GM18519 (cell line): Measurements from ENCODE around the gene KIAA1217.
"Not testable (repeated sequence)": the region's sequence is repeated elsewhere in the genome, so short reads cannot be mapped to it uniquely, and the experiment has no call there.

Source experiments
- ATAC-seq: cut with Tn5 transposase; IDR thresholded peaks from one replicate; pipeline ENCODE4 v1.9.1; 2021; ENCODE audit warnings: mild to moderate bottlenecking, moderate library complexity; ENCODE audit not compliant: unreplicated experiment, low FRiP score

The KIAA1217 gene

DNA sequence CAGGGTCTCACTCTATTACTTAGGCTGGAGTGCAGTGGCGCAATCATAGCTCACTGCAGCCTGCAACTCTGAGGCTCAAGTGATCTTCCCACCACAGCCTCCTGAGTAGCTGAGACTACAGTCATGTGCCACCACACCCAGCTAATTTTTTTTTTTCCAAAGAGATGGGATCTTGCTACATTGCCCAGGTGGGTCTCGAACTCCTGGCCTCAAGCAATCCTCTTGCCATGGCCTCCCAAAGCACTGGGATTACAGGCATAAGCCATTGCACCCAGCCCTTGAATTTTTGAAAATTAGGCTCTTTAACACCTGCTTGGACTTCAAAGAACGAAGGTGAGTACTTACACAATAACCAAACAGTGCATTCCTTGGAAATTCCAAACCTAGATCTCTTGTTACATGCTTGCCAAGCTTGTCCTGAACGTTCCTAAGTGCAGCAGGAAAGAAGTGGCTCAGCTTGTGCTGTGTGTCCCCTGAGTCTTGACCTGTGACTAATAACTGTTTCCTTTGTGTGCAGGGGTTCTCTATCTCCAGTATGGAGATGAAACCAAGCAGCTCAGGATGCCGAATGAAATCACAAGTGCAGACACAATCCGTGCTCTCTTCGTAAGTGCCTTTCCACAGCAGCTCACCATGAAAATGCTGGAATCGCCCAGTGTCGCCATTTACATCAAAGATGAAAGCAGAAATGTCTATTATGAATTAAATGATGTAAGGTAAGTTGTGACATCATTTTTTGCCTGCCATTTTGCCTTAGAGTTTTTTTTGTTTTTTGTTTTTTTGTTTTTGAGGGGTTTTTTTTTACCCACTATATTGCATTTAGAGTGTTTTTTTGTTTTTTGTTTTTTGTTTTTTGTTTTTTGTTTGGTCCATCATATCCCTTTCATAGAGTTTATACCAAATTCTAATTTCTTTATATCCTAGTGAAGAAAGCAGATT, 223.8 kb downstream of the KIAA1217 start:
- ATAC-seq, result no peak

DNA sequence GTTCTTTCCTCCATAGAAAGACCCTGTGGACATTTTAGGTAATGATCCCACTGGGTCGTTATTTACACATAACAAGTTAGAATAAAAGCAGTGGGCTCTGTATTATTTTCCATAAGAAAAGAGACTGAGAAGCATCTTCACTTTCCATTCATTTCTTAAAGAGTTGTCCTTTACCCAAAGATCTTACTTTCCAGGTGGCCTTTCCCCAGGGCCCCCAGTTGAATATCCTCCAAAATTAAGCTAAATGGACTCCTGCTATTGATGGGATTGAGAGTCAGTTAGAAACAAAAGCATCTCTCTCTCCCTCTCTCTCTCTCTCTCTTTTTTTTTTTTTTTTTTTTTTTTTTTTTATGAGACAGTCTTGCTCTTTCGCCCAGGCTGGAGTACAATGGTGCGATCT, 224.8 kb downstream of the KIAA1217 start:
- ATAC-seq, result no peak

DNA sequence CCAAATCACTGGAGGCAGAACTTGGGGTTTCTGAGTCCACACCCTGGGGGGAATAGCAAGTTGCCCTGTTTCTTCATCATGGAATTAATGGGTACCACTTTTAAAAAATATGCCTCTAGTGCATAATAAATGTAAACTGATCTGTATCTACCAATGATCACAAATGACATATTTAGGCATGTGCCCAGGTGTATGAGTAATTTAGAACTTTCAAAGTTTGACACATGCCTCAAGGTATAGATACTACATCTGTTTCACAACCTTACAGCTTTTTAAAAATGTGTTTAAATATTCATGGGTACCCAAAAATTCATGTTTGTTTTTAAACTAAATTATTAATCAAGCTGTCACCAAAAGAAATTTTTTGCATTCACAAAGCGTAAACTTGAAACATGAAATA, 226.0 kb downstream of the KIAA1217 start:
- no peak for ATAC-seq

DNA sequence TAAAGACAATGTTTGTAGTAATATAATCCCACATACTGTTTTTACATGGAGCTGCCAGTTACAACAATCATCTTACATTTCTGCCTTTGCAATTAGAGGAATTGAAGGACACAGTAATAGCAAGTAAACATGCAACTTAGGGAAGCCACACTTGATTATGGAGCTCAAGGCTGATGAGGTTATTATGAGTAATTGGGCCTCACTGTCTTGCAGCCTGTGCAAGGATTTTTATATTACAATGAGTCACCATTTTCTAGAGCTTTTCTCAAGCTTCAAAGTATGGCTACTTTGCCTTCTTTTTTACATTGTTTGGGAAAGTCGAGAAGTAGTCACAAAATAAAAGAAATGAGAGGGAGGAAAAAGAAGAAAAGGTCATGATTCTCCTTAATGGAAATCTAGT, 226.4 kb downstream of the KIAA1217 start:
- no peak for ATAC-seq

DNA sequence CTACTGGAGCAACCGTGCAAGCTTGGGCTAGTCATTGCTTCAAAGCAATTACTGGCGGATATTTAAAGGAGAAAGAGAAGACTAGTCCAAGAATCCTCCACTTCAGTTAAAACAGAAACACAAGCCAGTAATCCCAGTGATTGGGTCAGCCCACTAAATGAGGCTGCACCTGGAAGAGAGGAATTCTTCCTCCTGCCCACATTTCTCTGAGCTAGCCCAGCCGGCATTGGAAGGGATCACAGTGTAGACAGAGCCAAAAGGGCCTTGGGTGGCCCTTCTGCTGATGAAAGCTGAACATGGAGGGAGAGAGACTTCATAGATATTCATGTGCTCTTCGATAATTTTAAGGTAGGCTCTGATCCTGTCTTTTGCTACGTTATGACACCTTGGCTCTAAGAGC, 228.4 kb downstream of the KIAA1217 start:
- ATAC-seq, result no peak

DNA sequence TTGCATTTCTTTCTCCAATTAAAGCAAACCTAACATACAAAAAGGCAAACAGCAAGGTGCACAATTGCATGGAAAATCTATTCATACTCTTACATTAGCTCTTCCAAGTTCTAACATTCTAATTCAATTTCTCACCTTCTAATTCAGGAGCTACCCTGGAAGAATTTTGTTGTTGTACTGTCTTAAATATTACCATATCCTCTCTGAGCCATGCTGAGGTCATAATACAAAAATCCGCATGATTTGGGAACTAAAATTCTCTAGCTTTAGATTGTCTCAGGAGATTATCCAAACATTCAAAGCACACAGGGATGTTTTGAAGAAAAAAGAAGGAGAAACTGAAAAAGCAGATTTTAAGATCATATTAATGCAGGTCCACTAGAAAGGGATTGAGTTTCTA, 229.9 kb downstream of the KIAA1217 start:
- no peak for ATAC-seq

DNA sequence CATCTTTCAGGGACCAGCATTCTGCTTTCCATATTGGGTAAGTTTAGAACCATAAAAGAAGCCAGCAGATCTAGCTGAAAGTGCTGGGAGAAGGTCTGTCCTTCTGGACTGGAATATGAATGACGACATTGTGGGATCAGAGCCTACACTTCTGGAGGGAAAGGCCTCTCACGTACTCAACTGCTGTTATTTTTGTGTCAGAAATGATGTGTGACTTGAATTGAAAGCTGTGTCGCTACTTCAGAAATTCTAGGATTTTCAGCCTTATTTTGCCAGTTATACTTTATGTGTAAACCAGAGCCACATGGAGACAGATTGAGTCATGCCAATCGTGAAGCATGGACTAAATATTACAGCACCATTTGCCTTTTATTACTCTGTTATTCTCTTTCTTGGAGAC, 231.0 kb downstream of the KIAA1217 start:
- no peak for ATAC-seq

DNA sequence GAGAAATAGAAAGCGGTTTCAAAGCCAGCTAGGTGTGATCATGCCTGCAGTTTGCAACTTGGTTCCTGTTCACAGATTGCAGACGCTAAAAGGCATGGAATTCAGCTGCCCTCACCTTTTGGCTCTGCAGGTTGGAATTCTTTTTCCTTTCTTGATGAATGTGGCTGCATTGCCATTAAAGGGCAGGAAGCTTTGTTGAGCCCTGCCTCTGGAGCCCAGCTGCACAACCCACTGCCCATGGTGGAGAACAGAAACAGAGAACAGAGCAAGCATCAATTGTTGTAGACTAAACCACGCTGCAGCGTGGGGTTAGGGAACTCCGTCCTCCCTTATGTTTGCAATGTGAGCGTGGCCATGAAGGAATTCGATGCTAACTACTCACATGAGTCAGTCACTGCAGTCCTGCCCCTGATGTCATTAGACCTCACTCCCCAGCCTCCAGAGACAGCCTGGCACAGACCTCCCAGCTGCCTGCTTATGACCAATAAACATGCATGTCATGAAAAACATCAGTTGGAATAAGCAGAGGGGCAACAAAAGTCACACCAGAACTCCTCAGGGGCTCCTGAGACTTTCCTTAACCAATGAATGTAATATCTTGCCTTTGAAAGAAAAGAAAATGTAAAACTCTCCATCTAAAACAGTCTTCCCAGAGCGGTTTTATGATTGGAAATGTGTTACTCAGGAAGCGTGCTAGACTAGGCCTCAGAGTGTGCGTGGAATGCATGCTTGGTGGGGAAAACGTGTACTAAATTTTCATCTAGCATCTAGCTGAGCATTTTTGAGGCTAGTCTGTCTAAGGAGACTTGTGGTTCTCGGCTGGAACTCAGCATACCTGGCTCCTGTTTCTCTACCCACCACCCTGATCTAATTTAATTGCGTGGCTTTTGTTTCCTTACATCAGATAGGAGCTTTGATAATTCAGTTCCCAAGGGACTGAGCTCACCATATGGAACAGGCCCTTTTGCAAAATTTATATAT, 232.2 kb downstream of the KIAA1217 start:
- ATAC-seq, result no peak

DNA sequence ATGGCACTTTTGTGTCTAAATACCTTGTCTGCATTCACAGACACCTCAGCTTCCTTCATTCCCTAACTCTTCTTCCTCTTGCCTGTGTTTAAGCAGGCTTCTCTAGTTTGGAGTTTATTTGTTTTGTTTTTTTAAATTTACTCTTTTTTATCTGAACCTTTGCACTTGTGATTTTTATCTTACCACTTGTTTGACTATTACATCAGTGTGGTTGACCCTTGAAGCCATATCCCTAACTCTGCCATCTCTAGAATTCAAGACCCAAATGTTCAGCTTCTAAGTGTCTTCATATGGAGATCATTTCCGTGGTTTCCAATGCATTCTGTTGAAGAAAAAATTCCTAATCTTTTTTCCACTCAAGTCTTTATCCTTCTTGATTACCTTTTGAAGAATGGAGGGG, 233.3 kb downstream of the KIAA1217 start:
- ATAC-seq, result no peak

DNA sequence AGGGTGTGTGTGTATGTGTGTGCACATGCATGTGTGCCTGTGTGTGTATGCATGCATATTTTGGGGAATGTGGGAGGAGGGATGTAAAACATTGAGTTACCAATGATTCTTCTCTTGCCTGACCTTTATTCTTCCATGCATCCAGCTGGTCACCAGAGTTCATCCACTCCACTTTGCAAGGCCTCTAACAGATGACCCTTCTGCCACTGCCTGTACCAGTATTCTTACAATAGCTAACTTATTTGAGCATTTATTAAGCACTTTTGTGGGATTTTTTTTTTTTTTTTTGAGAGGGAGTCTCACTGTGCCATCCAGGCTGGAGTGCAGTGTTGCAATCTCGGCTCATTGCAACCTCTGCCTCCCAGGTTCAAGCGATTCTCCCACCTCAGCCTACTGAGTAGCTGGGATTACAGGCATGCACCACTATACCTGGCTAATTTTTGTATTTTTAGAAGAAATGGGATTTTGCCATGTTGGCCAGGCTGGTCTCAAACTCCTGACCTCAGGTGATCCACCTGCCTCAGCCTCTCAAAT, 233.8 kb downstream of the KIAA1217 start:
- ATAC-seq, result not testable (repeated sequence)

DNA sequence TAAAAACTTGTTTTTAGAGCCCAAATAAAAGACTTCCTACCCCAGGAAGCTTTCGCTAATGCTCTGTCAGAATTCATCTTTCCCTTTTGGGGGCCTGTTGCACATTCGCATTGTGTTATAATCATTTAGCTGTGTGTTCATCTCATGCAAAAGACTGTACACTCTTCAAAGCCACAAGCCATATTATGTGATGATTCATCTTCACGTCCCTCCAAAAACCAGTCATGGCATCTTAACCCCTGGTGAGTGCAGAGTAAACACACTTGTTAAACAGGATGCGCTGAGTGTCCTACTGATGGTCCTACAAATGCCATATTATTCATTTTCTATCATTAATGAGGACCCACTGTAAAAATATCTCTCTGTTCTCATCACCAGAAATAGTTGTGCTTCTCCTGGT, 235.4 kb downstream of the KIAA1217 start:
- ATAC-seq, result no peak

DNA sequence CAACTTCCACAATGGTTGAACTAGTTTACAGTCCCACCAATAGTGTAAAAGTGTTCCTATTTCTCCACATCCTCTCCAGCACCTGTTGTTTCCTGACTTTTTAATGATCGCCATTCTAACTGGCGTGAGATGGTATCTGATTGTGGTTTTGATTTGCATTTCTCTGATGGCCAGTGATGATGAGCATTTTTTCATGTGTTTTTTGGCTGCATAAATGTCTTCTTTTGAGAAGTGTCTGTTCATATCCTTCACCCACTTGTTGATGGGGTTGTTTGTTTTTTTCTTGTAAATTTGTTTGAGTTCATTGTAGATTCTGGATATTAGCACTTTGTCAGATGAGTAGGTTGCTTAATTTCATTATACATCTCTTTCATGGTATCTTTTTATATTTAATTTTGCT, 237.0 kb downstream of the KIAA1217 start:
- ATAC-seq, result not testable (repeated sequence)

DNA sequence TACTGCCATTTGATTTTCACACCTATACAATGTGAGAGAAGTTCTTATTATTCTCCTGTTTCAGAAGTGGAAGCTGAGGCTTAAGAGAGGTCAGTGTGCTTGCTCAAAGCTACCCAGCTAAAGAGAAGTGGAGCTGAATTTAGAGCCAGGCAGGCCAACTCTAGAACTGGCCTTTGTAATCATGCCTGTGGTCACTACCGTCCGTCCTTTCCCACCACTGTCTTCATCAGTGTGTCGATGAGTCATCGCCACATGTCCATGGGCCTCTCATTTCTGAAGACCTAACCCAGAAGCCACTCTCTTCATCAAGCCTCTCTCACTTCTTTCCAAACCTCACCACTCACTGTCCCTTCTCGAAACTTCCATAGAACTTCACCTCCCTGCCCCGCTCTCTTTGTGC, 237.8 kb downstream of the KIAA1217 start:
- ATAC-seq, result no peak

DNA sequence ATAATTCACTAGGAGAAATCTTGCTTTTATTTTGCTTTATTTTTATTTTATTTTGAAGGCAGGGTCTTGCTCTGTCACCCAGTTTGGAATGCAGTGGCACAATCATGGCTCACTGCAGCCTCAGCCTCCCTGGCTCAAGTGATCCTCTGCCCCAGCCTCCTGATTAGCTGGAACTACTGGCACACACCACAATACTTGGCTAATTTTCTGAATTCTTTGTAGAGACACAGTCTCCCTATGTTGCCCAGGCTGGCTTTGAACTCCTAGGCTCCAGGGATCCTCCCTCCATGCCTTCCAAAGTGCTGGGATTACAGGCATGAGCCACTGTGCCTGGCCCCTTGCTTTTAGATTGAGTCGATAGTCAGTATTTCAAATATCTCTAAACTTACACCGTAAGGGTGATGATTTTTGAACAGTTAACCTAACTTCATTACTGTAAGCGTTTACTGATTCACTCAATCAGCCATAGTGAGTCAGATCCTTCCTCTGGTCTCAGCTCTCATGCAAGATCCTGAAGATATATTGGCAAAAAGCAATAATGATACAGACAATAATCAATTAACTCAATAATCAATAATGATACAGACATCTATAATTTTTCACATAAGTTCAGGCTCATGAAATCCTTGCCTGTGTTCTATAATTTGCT, 239.5 kb downstream of the KIAA1217 start:
- ATAC-seq, result no peak

DNA sequence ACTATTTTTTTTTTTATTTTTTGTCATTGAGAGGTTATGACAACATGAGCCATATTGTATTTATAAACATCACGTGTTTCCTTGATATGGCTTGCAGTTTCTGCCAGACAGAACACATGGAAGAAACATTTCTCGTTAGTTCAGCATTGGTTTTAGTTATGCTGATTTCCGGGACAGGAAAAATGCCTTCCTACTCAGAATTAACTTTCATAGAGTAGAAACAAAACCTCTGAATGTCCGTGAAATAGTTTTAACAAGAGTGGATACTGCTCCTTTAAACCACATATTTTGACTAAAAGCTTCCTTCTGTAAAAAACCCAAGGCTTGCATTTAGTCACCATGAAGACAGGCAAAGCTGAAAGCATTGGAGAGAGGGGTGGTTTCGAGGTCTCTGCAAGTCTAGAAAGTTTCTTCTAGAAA, 240.4 kb downstream of the KIAA1217 start:
- peak; percentile 95 for ATAC-seq

DNA sequence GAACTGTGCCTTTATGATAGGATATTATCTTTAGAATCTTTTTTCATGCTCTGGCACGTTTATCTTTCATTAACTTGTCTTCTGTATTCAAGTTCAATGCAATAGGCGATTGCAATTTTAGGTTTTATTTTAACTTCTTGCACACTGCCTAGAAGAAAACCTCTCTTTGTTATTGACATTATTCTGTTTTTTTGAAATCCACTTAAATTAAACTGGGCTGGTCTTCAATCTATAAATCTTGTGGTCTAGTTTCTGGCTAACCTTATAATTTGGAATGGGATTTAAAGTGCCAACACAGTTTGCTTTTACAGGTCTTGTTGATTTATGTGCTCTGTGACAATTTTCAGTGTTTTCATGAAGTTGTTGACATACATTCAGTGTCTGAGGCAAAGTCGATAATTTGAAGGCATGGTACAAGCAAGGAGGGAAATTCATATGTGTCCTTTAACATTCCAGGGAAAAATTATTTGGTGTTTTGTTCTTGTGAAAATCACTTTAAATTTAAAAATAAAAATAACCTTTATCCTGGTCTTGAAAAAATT, 240.9 kb downstream of the KIAA1217 start:
- ATAC-seq, result no peak

DNA sequence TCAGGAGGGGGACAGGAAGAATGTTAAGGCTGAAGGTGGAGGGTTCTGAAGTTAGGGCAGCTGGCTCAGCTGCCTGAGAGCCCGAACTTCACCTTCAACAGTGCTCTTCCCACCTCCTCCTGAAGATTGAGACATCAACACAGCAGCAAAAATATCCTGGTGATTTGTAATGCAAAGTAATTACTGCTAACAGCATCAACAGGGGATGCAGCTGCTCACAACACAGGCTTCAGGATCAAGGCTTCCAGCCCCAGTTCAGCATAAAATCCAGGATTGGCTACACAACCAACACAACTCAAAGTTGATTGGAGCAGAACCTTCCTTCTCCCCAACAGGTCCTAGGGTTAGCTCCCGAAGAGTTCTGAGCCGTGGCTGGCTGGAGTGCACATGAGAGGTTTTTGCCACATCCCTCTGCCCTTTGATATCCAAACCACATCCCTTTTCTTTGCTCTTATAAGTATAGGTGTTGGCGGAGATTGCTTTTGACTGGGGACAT, 242.4 kb downstream of the KIAA1217 start:
- no peak for ATAC-seq

DNA sequence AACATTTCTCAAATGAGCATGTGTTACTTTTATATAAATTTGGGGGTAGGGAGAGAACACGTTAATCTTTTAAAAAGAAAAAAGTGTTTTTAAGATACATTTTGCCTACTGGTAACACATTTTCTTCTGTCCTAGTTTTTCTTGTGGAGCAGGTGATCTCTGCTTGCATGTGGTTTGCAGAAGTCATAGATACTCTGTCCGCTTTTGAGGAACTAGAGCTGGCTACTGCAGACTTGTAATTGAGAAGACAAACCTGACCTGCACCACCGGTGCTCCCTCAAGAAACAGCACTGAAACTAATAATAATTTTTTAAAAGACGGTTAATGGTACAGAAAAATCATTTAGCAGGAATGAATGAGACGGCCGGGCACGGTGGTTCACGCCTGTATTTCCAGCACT, 243.1 kb downstream of the KIAA1217 start:
- no peak for ATAC-seq

DNA sequence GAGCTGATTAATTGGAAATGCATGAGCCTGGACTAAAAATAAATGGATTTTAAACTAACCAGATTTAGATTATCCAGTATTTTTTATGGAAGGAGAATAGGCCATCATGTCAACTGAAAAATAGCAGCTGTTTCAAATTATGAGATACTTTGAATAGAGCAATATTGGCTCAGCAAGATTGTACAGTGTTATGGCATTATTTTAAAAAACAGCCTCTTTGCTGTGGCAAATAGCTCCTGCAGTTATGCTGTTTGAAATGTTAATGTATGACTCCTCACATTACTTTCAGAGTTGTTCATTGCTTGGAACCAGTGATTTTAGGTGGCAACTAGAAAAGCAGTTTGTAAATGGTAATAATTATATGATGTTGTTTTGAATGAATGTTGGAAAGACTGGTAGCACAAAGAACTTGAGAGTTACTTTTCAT, 244.5 kb downstream of the KIAA1217 start:
- no peak for ATAC-seq

DNA sequence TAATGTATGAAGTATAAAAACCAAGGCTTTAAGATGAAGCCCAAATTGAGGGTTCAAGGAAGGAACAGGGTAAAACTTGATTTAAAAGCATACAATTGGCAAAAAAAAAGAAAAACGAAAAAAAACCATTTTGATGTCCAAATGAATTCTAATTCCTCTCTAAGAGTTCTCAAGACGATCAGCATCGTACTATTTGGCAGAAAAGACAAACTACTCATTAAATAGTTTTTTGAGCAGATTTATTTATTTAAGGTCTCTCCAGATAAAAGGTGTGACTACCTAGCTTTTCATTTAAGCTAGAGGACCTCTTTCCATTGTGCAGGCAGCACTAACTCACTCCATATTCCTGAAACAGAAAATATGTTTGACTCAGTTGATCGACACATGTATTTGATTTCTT, 245.0 kb downstream of the KIAA1217 start:
- ATAC-seq, result no peak
